ENCODE results near the gene RPL22L1. TPM values are rescaled to one million over a fixed set of nuclear protein-coding genes. Genes with fewer than 3 reads are reported as not detected.

RPL22L1 gene
- total RNA-seq, 3 donors from 2014 or later (not counting 1 experiment from before 2014, with no cell fraction given), result 41.9 to 53.8 (median 44.8) TPM

GRCh38 chr3:170816841-170817240 is 53.2 kb downstream of the RPL22L1 start:
- WGBS (ENCODE audit: insufficient coverage), result no CpG with 5 or more reads among the region's 2 CpGs
- DNase-seq (no peak), ATAC-seq (no peak)
- Histone ChIP-seq H3K4me3 (ENCODE audit: low read length) (no peak overlapping the region), H3K27me3 (ENCODE audit: control insufficient read depth, insufficient read depth, low read length) (no peaks in the 10 kb centered on the region), H3K36me3 (ENCODE audit: control insufficient read depth, insufficient read depth, low read length) (no peaks in the 10 kb centered on the region), H3K4me1 (ENCODE audit: control insufficient read depth, insufficient read depth, low read length) (no peaks in the 10 kb centered on the region), H3K9me3 (ENCODE audit: control insufficient read depth, insufficient read depth, low read length) (no peaks in the 10 kb centered on the region), H3K27ac (ENCODE audit: low read length) (no peak overlapping the region)
- Mint-ChIP-seq H3K27ac (no peak overlapping the region), H3K27me3 (ENCODE audit: low read depth in 2 of 2) (peaks cover 1 to 10% of the 10 kb centered on the region in 2 donors), H3K4me1 (peaks cover 3 to 4% of the 10 kb centered on the region in 2 donors), H3K9me3 (no peaks in the 10 kb centered on the region), H3K4me3 (no peak overlapping the region), H3K36me3 (no peaks in the 10 kb centered on the region)
- no peak for TF ChIP-seq CTCF (IDR thresholded peaks at IDR 0.05)
- intact Hi-C loops (cut with micrococcal nuclease), result no loop called here

DNA sequence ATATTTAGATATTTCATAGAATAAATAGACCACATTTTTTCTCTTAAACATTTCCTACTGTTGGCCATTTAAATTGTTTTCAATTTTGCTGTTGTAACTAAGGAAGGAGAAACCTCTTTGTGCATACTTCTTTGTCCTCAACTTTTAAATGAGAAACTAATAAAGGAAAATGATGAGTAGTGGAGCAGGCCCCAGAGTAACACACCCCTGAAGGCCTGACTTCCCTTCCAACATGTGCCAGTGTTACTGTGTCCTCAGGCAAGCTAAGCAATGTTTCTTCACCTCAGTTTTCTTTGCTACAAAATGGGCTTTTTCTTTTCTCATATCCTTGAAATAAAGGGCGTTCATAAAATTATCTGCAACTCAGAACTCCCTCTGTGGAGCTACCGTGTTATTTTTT is 53.7 kb downstream of the RPL22L1 start:
- no peak for TF ChIP-seq CTCF (IDR thresholded peaks at IDR 0.05)
- ATAC-seq (no peak), DNase-seq (no peak)
- Histone ChIP-seq H3K27me3 (ENCODE audit: control insufficient read depth, insufficient read depth, low read length) (no peaks in the 10 kb centered on the region), H3K4me3 (ENCODE audit: low read length) (no peak overlapping the region), H3K4me1 (ENCODE audit: control insufficient read depth, insufficient read depth, low read length) (no peaks in the 10 kb centered on the region), H3K36me3 (ENCODE audit: control insufficient read depth, insufficient read depth, low read length) (no peaks in the 10 kb centered on the region), H3K9me3 (ENCODE audit: control insufficient read depth, insufficient read depth, low read length) (no peaks in the 10 kb centered on the region), H3K27ac (ENCODE audit: low read length) (no peak overlapping the region)
- H3K4me3 Mint-ChIP-seq, result no peak overlapping the region
- H3K36me3 Mint-ChIP-seq, result no peaks in the 10 kb centered on the region
- H3K9me3 Mint-ChIP-seq, result no peaks in the 10 kb centered on the region
- H3K4me1 Mint-ChIP-seq, result peaks cover 6 to 7% of the 10 kb centered on the region in 2 donors
- H3K27ac Mint-ChIP-seq, result no peak overlapping the region
- H3K27me3 Mint-ChIP-seq (ENCODE audit: low read depth in 2 of 2), result peaks cover 0 to 6% of the 10 kb centered on the region in 2 donors
- intact Hi-C loops (cut with micrococcal nuclease), result no loop called here
- WGBS (ENCODE audit: insufficient coverage), result 86% methylated on average over 2 of the region's 2 CpGs

GRCh38 chr3:170815936-170816335 is 54.1 kb downstream of the RPL22L1 start:
- H3K27me3 Mint-ChIP-seq (ENCODE audit: low read depth in 2 of 2), result peaks cover 0 to 6% of the 10 kb centered on the region in 2 donors

More at GRCh38 chr3:170815936-170816335, 54.1 kb downstream of the RPL22L1 start:
- WGBS (ENCODE audit: insufficient coverage), result 90% methylated on average over 3 of the region's 3 CpGs
- no peak for TF ChIP-seq CTCF (IDR thresholded peaks at IDR 0.05)
- peaks cover 6 to 7% of the 10 kb centered on the region in 2 donors for H3K4me1 Mint-ChIP-seq
- H3K4me3 Mint-ChIP-seq, result no peak overlapping the region
- Histone ChIP-seq H3K9me3 (ENCODE audit: control insufficient read depth, insufficient read depth, low read length) (no peaks in the 10 kb centered on the region), H3K36me3 (ENCODE audit: control insufficient read depth, insufficient read depth, low read length) (no peaks in the 10 kb centered on the region), H3K27me3 (ENCODE audit: control insufficient read depth, insufficient read depth, low read length) (no peaks in the 10 kb centered on the region), H3K4me1 (ENCODE audit: control insufficient read depth, insufficient read depth, low read length) (no peaks in the 10 kb centered on the region), H3K4me3 (ENCODE audit: low read length) (no peak overlapping the region), H3K27ac (ENCODE audit: low read length) (no peak overlapping the region)
- no peaks in the 10 kb centered on the region for H3K36me3 Mint-ChIP-seq
- DNase-seq, result no peak
- intact Hi-C loops (cut with micrococcal nuclease), result no loop called here
- no peak overlapping the region for H3K27ac Mint-ChIP-seq
- no peak for ATAC-seq
- no peaks in the 10 kb centered on the region for H3K9me3 Mint-ChIP-seq

Data from natural killer cell (primary cell).